NCI-H82 (cell line): ENCODE data around the gene PGM1.

Experiments
- DNase-seq: peaks from one replicate; lab custom pipeline; 2025; lab: John Stamatoyannopoulos, UW

PGM1 gene

GRCh38 chr1:63633281-63633680 is 40.1 kb downstream of the PGM1 start:
- DNase-seq, result no peak

- DNase-seq, result no peak
Observed at GRCh38 chr1:63634471-63634870, 41.3 kb downstream of the PGM1 start.

- no peak for DNase-seq
Observed at GRCh38 chr1:63635681-63636080, 42.5 kb downstream of the PGM1 start.

- DNase-seq, result no peak
Observed at GRCh38 chr1:63636192-63637105, 43.2 kb downstream of the PGM1 start.

GRCh38 chr1:63638471-63638870 is 45.3 kb downstream of the PGM1 start:
- DNase-seq, result no peak

DNA sequence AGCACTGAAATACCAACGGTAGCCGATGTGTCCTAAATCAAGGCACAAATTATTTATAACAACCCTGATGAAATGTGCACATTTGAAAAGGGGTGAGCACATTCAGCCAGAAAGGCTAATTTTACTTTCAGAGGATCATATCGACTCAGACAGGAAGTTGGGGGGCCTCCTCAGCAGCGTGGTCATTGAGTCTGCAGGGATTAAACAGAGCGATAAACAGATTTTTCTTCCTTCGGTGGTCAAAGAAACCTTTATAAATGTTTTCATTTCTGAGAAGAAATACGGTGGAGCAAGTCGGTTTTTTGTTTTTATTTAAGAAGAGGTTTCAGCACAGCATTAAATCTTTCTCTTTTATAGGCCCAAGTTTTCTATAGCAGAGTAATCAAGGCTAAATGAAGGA is 45.7 kb downstream of the PGM1 start:
- DNase-seq, result no peak

GRCh38 chr1:63640633-63641567 is 47.7 kb downstream of the PGM1 start:
- DNase-seq, result no peak

GRCh38 chr1:63641615-63642014 is 48.4 kb downstream of the PGM1 start:
- DNase-seq, result no peak

DNA sequence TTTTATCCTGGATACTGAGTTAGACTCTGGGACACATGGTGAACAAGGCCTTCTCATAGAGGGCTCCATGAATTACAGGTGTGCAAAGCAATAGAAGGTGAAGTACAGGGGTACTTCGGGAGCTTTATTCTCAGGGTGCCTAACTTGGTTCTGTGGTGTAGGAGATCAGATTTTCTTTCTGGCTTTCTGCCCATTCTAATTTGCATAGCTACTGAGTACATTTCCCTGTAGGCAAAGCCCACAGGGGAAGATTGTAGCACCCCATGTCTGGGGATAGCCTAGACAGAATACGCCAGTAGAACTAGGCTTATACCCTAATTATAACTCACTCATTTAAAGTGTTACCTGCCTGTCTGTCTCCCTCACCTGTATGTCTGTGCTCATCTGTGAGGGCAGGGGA is 49.7 kb downstream of the PGM1 start:
- no peak for DNase-seq

GRCh38 chr1:63643517-63643916 is 50.3 kb downstream of the PGM1 start:
- DNase-seq, result no peak

- DNase-seq, result no peak
Observed at GRCh38 chr1:63643926-63644325, 50.7 kb downstream of the PGM1 start.

DNA sequence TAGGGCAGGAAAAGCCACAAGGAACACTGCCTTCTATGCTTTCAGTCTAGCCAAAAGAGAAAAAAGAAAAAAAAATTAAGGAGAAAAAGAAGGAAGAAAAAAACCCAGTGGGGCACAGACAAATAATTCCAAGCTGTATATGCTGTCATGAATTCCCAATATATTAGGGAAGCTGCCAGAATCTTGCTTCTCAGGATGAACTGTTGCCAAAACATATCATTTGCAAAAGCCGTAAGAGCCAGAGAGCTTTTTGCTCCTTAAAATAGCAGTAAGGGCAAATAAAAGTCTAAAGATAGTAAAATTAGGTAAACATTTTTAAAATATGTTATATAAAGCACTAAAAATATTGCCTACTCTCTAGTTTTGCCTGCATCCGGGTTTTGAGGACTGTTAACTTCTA is 52.1 kb downstream of the PGM1 start:
- no peak for DNase-seq

DNA sequence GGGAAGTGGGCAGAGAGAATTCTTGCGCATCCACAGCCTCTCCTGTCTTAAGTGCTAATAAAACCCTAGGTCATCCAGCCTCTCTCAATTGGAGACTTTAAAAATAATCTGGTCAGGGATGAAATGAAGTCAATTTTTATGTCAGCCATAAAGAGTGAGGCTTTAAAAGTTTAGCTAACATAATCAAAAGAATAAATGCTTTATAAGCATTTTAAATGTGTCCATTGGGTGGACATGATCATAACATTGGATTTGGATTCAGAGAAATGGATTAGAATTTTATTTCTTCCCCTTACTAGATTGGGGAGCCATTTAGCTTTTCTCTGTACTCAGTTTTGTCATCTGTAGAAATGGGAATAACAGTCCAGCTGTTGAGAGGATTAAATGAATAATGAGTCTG is 55.5 kb downstream of the PGM1 start:
- no peak for DNase-seq

DNA sequence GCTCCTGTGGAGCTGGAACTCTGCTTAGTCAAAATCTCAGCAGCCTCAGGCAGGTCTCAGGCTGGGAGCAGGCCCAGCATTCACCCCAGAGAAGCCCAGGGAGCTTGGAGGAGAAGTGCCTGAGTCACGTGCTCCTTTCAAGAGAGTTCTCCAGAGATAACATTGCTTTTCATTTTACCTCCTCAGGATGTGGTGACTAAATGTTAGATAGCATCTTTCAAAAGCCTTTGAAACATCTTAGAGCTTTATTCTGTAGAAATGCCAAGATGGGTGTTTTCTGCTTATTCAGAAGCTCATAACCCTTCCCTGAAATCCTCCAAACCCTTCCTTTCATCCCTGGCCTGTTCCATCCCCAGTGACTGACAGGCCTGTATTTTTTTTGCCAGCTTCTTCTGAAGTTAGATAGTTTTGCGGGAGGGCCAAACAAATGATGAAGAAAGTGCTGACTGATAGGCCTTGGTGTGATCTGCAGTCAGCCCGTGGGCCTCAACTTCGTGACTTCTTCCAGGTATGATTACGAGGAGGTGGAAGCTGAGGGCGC is 58.0 kb downstream of the PGM1 start:
- no peak for DNase-seq

- DNase-seq, result no peak
Observed at GRCh38 chr1:63653976-63654375, 60.8 kb downstream of the PGM1 start.

DNA sequence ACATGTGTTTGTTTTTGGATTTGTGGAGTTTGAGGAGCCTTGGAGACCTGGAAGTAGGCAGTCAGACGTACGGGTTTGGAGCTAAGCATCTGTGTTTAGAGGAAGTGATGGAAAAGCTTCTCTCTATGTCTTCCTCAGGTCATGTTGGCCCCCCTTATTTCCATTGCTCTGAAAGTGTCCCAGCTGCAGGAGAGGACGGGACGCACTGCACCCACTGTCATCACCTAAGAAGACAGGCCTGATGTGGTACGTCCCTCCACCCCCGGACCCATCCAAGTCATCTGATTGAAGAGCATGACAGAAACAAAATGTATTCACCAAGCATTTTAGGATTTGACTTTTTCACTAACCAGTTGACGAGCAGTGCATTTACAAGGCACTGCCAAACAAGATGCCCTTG is 66.2 kb downstream of the PGM1 start:
- DNase-seq, result no peak

DNA sequence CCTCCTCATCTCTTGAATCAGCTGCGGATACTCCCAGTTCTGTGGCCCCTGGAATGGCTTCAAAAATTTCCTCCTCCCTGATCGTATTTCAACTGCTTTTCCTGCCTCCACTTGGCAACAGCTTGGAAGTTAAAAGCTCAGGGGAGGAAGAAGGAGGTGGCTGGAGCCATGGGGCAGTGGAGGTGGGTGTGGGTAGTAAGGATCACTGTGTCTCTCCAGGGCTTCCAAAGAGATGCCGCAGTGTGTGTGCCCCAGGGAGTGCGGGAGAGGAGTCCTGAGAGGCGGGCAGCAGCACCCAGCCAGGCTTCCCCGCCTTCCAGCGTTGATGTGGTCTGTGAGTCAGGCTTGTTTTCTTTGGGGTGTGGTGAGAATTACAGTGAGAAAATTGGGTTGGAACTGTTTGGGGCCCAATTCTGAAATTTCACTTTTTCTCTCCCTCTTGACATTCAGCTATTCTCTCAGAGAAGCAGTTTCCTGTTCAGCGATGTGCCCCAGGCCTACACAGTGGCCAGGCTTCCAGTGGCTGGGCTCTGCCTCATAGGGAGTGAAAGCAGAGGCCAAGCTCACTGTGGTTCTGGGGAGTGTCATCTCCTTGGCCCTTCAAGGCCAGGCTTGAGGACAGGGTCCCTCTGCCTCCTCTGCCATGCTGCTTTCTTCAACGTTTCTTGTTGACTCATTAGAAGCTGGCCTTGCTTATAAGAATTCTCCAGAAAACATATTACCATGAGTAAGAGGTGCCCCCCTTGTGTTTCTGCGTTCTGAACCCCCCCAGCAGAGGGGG is 69.0 kb downstream of the PGM1 start:
- no peak for DNase-seq

GRCh38 chr1:63662841-63663240 is 69.6 kb downstream of the PGM1 start:
- no peak for DNase-seq

- DNase-seq, result no peak
Observed at GRCh38 chr1:63663301-63663700, 70.1 kb downstream of the PGM1 start.

GRCh38 chr1:63663873-63664272 is 70.7 kb downstream of the PGM1 start:
- no peak for DNase-seq

DNA sequence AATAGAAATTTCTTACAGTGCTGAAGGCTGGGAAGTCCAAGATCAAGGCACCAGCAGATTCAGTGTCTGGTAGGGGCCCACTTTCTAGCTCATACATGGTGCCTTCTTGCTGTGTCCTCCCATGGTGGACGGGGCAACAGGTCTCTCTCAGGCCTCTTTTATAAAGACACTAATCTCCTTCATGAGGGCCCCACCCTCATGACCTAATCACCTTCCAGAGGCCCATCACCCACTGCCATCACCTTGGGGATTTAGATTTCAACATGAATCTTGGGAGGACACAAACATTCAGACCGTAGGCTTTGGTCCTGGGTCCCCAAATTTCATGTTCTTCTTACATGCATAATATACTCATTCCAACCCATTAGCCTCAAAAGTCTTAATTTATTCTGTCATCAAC is 71.5 kb downstream of the PGM1 start:
- DNase-seq, result no peak

DNA sequence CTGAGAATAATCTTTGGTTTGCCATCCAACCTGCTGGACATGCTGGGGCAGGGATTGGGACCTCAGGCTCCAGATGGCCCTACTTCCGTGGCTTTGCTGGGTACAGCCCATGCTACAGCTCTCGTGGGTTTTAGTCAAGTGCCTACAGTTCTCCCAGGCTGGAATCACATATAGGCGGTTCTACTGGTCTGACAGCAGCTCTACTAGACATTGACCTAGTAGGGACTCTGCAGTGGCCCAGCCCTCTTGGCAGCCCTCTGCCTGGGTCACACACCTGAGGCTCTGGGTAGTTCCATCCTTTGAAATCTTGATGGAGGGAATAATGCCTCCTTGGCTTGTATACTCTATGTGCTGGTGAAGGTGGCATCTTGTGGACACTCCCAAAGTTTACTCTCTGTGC is 72.2 kb downstream of the PGM1 start:
- no peak for DNase-seq
